ENCODE measurements around the gene TBC1D32.
"Not testable (repeated sequence)": the region's sequence is repeated elsewhere in the genome, so short reads cannot be mapped to it uniquely, and the experiment has no call there.

Gene TBC1D32, protein sequence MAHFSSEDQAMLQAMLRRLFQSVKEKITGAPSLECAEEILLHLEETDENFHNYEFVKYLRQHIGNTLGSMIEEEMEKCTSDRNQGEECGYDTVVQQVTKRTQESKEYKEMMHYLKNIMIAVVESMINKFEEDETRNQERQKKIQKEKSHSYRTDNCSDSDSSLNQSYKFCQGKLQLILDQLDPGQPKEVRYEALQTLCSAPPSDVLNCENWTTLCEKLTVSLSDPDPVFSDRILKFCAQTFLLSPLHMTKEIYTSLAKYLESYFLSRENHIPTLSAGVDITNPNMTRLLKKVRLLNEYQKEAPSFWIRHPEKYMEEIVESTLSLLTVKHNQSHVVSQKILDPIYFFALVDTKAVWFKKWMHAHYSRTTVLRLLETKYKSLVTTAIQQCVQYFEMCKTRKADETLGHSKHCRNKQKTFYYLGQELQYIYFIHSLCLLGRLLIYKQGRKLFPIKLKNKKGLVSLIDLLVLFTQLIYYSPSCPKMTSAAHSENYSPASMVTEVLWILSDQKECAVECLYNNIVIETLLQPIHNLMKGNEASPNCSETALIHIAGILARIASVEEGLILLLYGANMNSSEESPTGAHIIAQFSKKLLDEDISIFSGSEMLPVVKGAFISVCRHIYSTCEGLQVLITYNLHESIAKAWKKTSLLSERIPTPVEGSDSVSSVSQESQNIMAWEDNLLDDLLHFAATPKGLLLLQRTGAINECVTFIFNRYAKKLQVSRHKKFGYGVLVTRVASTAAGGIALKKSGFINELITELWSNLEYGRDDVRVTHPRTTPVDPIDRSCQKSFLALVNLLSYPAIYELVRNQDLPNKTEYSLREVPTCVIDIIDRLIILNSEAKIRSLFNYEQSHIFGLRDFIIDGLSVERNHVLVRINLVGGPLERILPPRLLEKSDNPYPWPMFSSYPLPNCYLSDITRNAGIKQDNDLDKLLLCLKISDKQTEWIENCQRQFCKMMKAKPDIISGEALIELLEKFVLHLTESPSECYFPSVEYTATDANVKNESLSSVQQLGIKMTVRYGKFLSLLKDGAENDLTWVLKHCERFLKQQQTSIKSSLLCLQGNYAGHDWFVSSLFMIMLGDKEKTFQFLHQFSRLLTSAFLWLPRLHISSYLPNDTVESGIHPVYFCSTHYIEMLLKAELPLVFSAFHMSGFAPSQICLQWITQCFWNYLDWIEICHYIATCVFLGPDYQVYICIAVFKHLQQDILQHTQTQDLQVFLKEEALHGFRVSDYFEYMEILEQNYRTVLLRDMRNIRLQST

GRCh38 chr6:121334299-121335086 is at the start of gene TBC1D32:
Gene TBC1D32, minus strand, starts transcription at chr6:121334480. Its CDS starts 50 bp downstream, at chr6:121334430.
- peak; percentile 87 for FAIRE-seq
- peak; percentile 78 for DNase-seq (ENCODE audit: extremely low spot score, insufficient read length, low read depth)

GRCh38 chr6:121383478-121383877 is 49.2 kb upstream of the TBC1D32 start:
- no peak for FAIRE-seq
- no peak for DNase-seq (ENCODE audit: extremely low spot score, insufficient read length, low read depth)

DNA sequence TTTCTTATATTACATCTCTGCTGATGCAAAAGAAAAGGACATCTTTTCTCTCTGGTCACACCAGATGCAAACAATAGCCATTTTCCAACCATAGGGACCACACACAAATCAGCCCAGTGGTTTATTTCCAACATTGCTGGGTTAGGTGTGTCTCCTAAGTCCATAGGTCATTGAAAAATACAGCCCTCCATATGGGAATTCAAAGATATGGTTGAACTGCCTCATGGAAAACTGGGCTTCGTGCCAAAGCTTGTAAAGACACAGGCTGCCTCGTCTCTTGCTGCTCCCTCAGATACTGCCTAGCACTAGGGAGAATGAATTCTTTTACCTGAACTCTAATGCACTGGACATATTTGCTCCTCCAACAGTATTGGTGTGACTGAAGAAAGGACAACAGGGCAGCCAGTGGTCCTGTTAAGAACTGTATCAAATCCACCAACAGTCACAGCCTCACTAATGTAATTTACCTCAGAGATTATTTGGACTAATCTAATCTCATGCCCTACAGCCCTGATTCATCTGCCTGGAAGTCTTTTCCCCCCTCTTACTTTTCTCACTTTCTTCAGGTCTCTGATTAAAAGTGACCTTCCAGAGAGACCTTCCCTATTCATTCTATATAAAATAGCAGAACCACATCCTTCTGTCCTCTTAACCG is 48.3 kb upstream of the TBC1D32 start:
- DNase-seq (ENCODE audit: extremely low spot score, insufficient read length, low read depth) (no peak), FAIRE-seq (no peak)

DNA sequence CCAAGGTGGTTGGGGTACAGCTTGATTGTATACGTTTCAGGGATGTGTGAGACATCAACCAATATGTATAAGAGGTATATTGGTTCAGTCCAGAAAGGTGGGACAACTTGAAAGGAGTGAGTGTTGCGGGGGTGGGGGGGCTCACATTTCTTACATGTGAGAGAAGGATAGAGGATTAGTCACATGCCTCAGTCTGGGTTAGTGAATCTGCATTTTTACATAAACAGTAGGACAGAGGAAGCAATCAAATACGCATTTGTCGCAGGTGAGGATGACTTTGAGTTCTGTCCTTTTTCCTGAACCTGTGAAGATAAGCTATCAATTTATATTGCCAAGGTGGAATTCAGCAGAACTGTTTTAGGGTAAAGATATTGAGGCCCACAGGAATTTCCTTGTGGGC is 42.1 kb upstream of the TBC1D32 start:
- DNase-seq (ENCODE audit: extremely low spot score, insufficient read length, low read depth), result no peak
- FAIRE-seq, result no peak

- not testable (repeated sequence) for DNase-seq (ENCODE audit: extremely low spot score, insufficient read length, low read depth); FAIRE-seq
Observed at GRCh38 chr6:121374219-121374618, 39.9 kb upstream of the TBC1D32 start.

DNA sequence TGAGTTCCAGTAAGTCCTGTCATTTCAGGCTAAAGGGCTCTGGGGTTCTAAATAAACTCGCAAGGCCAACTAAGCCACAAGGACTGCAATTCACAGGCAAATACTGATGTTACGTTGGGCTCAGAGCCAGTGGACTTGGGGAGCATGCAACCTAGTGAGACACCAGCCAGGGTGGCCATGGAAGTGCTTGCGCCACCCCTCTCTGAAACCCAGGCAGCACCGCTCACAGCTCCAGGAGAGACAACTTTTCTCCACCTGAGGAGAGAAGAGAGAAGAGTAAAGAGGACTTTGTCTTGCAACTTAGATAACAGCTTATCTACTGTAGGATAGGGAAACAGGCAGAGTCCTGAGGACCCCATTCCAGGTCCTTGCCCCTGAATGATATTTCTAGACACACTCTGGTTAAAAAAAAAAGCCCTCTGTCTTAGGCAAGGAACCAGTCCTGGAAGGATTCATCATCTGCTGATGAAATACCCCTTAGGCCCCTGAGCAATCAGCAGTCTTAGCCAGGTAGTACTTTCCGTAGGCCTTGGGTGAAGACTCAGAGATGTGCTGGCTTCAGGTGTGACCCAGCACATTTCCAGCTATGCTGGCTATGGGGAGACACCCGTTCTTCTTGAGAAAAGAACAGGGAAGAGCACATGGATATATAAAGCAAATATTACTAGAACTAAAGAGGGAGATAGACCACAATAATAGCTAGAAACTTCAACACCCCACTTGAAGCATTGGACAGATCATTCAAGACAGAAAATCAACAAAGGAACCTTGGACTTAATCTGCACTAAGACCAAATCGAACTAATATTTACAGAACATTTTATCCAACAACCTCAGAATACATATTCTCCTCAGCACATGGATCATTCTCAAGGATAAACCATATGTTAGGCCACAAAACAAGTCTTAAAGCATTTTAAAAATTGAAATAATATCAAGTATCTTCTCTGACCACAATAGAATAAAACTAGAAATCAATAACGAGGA is 31.5 kb upstream of the TBC1D32 start:
- FAIRE-seq, result no peak
- no peak for DNase-seq (ENCODE audit: extremely low spot score, insufficient read length, low read depth)

GRCh38 chr6:121356575-121356974 is 22.3 kb upstream of the TBC1D32 start:
- DNase-seq (ENCODE audit: extremely low spot score, insufficient read length, low read depth) (no peak), FAIRE-seq (no peak)

DNA sequence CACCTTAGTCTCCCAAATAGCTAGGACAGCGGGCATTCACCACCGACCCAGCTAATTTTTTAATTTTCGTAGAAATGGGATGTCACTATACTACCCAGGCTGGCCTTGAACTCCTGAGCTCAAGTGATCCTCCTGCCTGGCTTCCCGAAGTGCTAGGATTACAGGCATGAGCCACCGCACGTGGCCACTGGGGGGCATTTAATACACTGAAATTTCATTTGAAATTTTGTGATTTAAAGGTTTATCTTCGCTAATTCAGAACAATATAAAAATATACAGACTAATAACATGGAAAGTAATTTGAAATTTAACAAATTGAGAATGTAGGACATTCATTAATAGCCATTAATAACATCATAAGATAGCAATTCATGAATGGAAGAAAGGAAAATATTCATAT is 20.5 kb upstream of the TBC1D32 start:
- FAIRE-seq, result no peak

DNA sequence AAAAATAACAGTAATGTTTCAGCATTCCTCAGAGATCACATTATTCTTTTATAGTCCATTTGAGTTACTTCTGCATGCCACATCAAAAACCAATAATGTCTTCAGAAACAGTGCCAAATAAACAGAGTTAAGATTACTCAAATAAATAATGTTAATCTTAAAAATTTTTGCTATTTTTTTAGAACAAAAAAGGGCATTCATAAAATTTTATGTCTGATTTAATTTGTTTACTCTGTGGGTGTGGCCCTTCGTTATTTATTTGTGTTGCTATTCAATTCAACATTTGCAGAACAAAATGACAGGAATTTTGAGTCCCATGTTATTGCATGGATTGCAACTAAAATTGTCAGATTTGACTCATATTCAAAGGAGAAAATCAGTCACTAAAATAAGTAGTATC is 18.7 kb upstream of the TBC1D32 start:
- FAIRE-seq, result no peak
- no peak for DNase-seq (ENCODE audit: extremely low spot score, insufficient read length, low read depth)

More for the DNA sequence above, 20.5 kb upstream of the TBC1D32 start:
- DNase-seq (ENCODE audit: extremely low spot score, insufficient read length, low read depth), result no peak

GRCh38 chr6:121351916-121352315 is 17.6 kb upstream of the TBC1D32 start:
- no peak for FAIRE-seq
- DNase-seq (ENCODE audit: extremely low spot score, insufficient read length, low read depth), result no peak

DNA sequence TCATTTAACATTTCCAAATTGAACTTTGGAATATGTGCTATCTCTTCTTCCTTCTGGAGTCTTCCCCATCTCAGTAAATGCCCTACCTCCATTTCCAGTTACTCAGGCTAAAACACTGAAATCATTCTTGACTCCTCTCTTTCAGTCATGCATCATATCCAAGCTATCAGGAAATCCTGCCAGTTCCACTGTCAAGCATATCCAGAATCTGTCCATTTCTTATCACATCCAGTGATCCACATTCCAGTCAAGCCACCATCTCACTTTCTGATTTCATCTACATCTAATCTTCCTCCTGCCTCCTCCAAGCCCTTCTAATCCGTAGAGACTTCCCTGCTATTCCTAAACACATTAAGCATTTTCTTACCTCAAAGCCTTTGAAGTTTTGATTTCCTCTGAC is 15.3 kb upstream of the TBC1D32 start:
- no peak for DNase-seq (ENCODE audit: extremely low spot score, insufficient read length, low read depth)
- no peak for FAIRE-seq

GRCh38 chr6:121347484-121347883 is 13.2 kb upstream of the TBC1D32 start:
- no peak for DNase-seq (ENCODE audit: extremely low spot score, insufficient read length, low read depth)
- no peak for FAIRE-seq

DNA sequence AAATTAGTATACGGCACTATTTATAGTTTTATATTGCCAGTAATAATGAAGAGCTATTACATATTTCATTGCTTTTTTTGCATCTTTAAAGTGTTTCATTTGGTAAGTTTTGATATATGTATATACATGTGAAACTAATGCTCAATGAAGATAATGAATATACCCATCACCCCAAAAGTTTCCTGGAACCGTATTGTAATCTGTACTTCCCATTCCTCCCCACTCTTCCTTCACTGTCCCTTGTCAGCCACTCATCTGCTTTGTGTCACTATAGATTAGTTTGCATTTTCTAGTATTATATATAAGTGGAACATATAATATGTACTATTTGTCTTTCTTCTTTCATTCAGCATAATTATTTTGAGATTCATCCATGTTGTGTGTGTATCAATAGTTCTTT is 10.3 kb upstream of the TBC1D32 start:
- DNase-seq (ENCODE audit: extremely low spot score, insufficient read length, low read depth) (no peak), FAIRE-seq (no peak)

- DNase-seq (ENCODE audit: extremely low spot score, insufficient read length, low read depth) (no peak), FAIRE-seq (no peak)
Observed at GRCh38 chr6:121339639-121340226, 5.5 kb upstream of the TBC1D32 start.

- FAIRE-seq (no peak), DNase-seq (ENCODE audit: extremely low spot score, insufficient read length, low read depth) (no peak)
Observed at GRCh38 chr6:121338956-121339355, 4.7 kb upstream of the TBC1D32 start.

DNA sequence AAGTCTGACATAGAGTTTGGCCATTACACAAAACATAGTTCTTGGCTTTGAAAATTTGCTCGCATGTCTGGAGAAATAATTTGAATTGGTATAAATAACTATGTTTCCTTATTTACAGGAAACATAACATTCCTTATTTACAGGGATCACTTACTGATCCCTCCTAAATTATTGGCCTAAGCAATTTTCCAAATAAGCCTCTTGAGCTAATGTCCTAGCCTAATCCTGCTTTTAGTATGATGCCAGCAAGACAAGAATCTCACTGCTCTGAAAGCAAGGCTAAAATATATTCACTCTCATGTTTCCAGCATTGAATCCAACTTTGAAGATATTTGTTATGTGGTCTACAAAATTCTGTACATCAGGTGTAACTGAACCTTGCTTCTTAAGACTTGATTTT is 4.1 kb upstream of the TBC1D32 start:
- FAIRE-seq (no peak), DNase-seq (ENCODE audit: extremely low spot score, insufficient read length, low read depth) (no peak)
